Tibial nerve (tissue), 4 donors: Measurements from ENCODE around the gene TMEM255B.

ENCODE experiments used
- CTCF ChIP-seq, 5 experiments: fragments of 200-600 bp in 3 of 5; fragments of 450-650 bp in 2 of 5; sonication (generic) in 3 of 5; IDR thresholded peaks; one replicate each; pipeline ENCODE4 v1.5.1; 2016 to 2019; ENCODE audit warnings: antibody characterized with exemption in 5 of 5, mild to moderate bottlenecking in 3 of 5, moderate library complexity in 2 of 5
- EP300 ChIP-seq, 2 donors: sonication (generic); formaldehyde crosslinking; IDR thresholded peaks; one replicate each; pipeline ENCODE4 v1.6.1; 2017; ENCODE audit warnings: antibody characterized with exemption in 2 of 2, mild to moderate bottlenecking in 1 of 2
- POLR2A ChIP-seq, 2 donors: fragments of 450-650 bp; IDR thresholded peaks; one replicate each; pipeline ENCODE4 v1.6.1; 2017; ENCODE audit warnings: antibody characterized with exemption in 2 of 2, mild to moderate bottlenecking in 2 of 2, moderate library complexity in 2 of 2

- no peak for TF ChIP-seq CTCF (IDR thresholded peaks at IDR 0.05)
- TF ChIP-seq POLR2A (IDR thresholded peaks at IDR 0.05): no peak
- no peak for TF ChIP-seq EP300 (IDR thresholded peaks at IDR 0.05)
Observed at GRCh38 chr13:113806104-113806471, 47.1 kb downstream of the TMEM255B start.
